Thoracic aorta (tissue), 2 donors: ENCODE results near the gene AUTS2. TPM values are rescaled to one million over a fixed set of nuclear protein-coding genes. Genes with fewer than 3 reads are reported as not detected.

Experiments used
- ATAC-seq: fragments of 150-250 bp; one replicate; pipeline ENCODE4 v1.8.0; 2017; ENCODE audit warnings: low read depth; ENCODE audit not compliant: insufficient number of reproducible peaks, low FRiP score
- DNase-seq: peaks from one replicate; pipeline ENCODE4 v3.0.0-alpha.2; 2020; ENCODE audit warnings: low spot score
- H3K27ac ChIP-seq, 2 donors: fragments of 200-600 bp; sonication (generic); 1 replicate in 1 of 2; 2 replicates in 1 of 2; pipeline ENCODE4 v1.5.1; 2016; ENCODE audit warnings: mild to moderate bottlenecking in 2 of 2, moderate library complexity in 2 of 2
- H3K27me3 ChIP-seq: fragments of 200-600 bp; sonication (generic); replicated peaks from 2 replicates; pipeline ENCODE4 v1.6.0; 2016; ENCODE audit warnings: mild to moderate bottlenecking; ENCODE audit not compliant: insufficient read depth
- H3K36me3 ChIP-seq: fragments of 200-600 bp; sonication (generic); one replicate; pipeline ENCODE4 v1.5.1; 2016
- H3K4me1 ChIP-seq, 2 donors: fragments of 200-600 bp; sonication (generic); 1 replicate in 1 of 2; 2 replicates in 1 of 2; pipeline versions ENCODE4 v1.5.1 to v1.6.0; 2016; ENCODE audit warnings: low read depth in 2 of 2, mild to moderate bottlenecking in 1 of 2; ENCODE audit not compliant: control insufficient read depth in 1 of 2
- H3K4me3 ChIP-seq: fragments of 200-600 bp; sonication (generic); 2 replicates; pipeline ENCODE4 v1.5.1; 2016; ENCODE audit warnings: mild to moderate bottlenecking
- H3K9me3 ChIP-seq: fragments of 200-600 bp; sonication (generic); 2 replicates; pipeline ENCODE4 v1.5.1; 2016
- total RNA-seq, 2 donors: library from RNA; depleted of rRNA; stranded (reverse); fragments of >200 nt; gene quantifications; one replicate each; pipeline versions ENCODE4 v1.1.0 to v1.2.3, GENCODE V29; 2016
- TF ChIP-seq, protein P1 (sequence below): fragments of 200-600 bp; sonication (generic); IDR thresholded peaks from one replicate; pipeline ENCODE4 v1.5.1; 2019; ENCODE audit warnings: antibody characterized with exemption

AUTS2 gene
- total RNA-seq, 2 donors from 2014 or later = 49.4 to 101 TPM

DNA sequence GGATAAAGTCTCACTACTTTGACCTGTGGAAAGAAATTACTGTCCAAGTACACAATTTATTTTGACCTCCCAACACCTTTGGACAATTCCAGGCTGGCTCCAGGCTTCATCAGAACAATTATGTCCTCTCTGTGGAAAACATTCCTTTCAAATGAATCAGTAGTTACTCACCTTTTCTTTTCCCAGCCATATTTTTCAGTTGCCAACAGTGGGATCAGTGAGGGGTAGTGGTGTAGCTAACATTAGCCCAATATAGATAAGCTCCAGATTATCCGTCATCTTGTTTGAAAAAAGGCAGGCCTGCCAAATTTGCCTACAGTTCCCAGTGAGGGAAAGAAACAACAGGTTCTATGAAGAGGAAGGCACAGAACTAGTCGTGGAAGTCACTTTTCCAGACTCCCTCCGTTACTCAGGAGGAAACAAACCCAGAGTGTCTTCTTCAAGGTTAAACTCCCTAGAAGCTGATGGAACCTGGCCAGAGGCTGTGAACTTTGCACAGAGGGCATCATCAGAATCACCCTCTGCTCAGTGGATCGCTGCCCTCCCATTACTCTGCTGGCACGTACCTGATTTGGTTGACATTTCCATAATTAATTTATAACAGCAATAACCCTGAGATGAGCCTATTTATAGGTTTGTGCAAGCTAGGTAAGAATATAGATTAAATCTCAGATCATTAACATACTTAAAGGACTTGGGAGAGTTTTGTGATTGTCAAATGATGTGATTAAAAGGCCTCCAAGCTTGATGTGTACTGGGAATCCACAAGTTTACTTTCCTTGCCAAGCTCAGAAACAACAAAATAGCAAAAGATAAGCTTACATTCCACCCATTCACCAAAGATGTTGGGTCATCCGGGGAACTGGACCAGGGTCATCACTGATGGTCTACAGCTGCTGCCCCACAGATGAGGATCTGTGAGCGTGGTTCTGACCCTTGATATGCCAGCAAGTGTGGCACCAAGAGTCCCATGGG, 879.0 kb downstream of the AUTS2 start:
- ATAC-seq (no peak), DNase-seq (no peak)

DNA sequence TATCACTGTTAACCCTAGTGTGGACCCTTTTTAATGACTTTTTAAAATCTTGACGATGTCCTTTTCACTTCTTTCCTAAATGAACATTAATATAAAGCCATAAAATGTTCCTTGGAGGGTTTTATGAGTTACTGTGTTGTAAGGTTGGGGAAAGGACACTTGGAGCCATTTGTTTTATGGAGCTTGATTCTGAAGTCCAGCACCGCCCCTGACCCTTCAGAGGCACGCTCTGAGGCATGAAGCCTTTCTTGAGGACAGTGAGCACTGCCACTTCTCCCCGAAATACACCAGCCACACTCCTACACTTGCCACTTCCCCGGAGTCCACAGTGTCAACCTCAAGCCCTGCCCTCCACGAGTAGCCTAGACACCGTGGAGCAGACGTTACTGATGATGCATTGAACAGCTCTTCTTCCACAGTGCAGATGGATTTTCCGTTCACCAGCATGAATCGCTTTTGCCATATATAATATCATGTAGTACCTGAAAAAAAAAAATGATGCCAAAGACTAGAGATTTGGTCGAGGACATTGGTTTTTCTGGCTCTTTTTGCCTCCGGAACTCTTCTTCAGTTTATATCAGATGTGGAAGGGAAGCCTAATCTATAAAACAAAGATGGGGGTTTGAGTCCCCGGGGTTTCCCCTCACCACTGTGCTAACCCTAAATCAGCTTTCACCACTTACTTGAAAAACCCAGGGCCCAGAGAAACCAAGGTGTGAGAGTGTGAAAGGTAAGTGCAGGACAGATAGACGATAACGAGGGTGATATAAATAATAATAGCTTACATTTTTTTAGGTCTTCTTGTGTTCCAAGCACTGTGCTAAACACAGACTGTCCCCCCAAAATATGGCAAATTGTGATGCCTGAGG, 881.1 kb downstream of the AUTS2 start:
- H3K27me3 ChIP-seq = no peaks in the 10 kb centered on the region
- no peaks in the 10 kb centered on the region for H3K9me3 ChIP-seq
- peaks cover 6 to 12% of the 10 kb centered on the region in 2 donors for H3K4me1 ChIP-seq
- no peak for ATAC-seq
- no peaks in the 10 kb centered on the region for H3K36me3 ChIP-seq
- no peak overlapping the region for H3K4me3 ChIP-seq
- TF ChIP-seq, protein P1, sequence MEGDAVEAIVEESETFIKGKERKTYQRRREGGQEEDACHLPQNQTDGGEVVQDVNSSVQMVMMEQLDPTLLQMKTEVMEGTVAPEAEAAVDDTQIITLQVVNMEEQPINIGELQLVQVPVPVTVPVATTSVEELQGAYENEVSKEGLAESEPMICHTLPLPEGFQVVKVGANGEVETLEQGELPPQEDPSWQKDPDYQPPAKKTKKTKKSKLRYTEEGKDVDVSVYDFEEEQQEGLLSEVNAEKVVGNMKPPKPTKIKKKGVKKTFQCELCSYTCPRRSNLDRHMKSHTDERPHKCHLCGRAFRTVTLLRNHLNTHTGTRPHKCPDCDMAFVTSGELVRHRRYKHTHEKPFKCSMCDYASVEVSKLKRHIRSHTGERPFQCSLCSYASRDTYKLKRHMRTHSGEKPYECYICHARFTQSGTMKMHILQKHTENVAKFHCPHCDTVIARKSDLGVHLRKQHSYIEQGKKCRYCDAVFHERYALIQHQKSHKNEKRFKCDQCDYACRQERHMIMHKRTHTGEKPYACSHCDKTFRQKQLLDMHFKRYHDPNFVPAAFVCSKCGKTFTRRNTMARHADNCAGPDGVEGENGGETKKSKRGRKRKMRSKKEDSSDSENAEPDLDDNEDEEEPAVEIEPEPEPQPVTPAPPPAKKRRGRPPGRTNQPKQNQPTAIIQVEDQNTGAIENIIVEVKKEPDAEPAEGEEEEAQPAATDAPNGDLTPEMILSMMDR = no peak
- DNase-seq = no peak
- H3K27ac ChIP-seq = no peak overlapping the region

More for the DNA sequence above, 879.0 kb downstream of the AUTS2 start:
- Histone ChIP-seq H3K27me3 (no peaks in the 10 kb centered on the region), H3K36me3 (no peaks in the 10 kb centered on the region), H3K27ac (no peak overlapping the region), H3K9me3 (no peaks in the 10 kb centered on the region), H3K4me3 (no peak overlapping the region), H3K4me1 (peaks cover 6 to 12% of the 10 kb centered on the region in 2 donors)
- TF ChIP-seq, protein P1 = no peak

DNA sequence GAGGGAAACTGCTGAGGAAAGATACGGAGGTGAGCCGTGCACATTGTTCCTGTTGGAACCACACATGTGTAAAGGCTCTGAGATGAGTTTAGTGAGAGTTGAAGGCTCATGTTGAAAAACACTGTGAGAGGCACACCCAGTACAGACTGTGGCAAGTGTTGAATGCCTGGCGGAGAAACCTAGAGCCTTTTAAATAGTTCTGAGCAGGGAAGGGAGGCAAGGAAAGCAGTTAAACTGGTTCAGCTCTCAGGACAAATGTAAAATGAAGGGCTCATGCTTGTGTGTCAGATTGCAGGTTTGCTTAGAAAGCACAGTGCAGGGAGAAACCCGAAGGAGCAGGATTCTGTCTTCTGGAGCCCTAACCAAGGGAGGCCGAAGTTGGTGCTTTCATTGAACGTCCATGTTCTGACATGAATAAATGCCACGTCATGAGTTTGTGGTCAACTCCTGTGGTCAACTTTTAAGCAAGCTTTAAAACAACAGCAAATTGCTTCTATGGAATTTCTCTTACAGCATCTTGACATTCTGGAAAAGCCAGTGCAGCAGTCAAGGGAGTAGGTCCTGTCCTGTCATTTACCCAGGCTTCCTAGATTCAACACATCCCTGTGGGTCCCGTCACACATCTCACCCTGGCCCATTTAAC, 882.8 kb downstream of the AUTS2 start:
- no peak for ATAC-seq

DNA sequence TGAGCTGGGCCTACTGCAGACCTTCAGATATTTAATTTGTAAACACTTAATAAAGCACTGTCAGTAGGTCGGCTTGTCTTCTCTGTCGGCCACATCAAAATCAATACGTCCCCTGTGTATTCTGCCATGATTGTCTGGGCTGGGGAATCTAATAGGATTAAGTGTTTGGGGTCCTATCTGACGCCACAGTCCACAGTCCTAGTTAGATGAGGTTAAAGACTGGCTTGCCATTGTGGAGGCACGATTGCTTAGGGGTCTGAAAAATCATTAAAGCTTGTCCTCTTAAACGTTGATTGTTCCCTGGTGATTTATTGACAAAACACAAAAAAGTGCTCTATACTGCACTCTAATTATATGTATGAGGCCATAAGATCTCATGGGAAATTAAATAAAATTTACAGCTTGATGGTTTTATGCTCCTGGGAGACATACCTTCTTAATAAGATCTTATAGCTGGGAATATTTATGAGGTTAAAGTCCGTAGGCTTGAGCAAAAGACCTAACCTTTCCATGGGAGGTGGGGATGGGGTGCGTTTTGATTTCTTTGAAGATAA, 883.4 kb downstream of the AUTS2 start:
- H3K27ac ChIP-seq = no peak overlapping the region
- H3K9me3 ChIP-seq = no peaks in the 10 kb centered on the region
- H3K27me3 ChIP-seq = no peaks in the 10 kb centered on the region
- H3K4me1 ChIP-seq = peaks cover 6 to 12% of the 10 kb centered on the region in 2 donors
- TF ChIP-seq, protein P1 = no peak
- H3K4me3 ChIP-seq = no peak overlapping the region
- ATAC-seq = no peak
- H3K36me3 ChIP-seq = no peaks in the 10 kb centered on the region
- DNase-seq = no peak

More for the DNA sequence above, 882.8 kb downstream of the AUTS2 start:
- TF ChIP-seq, protein P1 = no peak
- no peaks in the 10 kb centered on the region for H3K36me3 ChIP-seq
- H3K27ac ChIP-seq = no peak overlapping the region
- no peak overlapping the region for H3K4me3 ChIP-seq
- H3K4me1 ChIP-seq = peaks cover 6 to 12% of the 10 kb centered on the region in 2 donors
- H3K9me3 ChIP-seq = no peaks in the 10 kb centered on the region
- no peaks in the 10 kb centered on the region for H3K27me3 ChIP-seq
- DNase-seq = no peak
